SU-DHL-6 (cell line): ENCODE measurements around the gene AFAP1L1.

Experiments
- H2AFZ ChIP-seq: fragments of 200-600 bp; sonication (generic); 2 replicates; pipeline ENCODE4 v1.6.1; 2014; ENCODE audit warnings: low read depth, mild to moderate bottlenecking, moderate library complexity, mixed read lengths, antibody characterized with exemption, low read length; ENCODE audit not compliant: severe bottlenecking
- H3F3A ChIP-seq: fragments of 200-600 bp; shearing (Covaris generic); 2 replicates; pipeline ENCODE4 v1.6.0; 2016; ENCODE audit warnings: antibody characterized with exemption, mild to moderate bottlenecking; ENCODE audit not compliant: insufficient read depth
- H3K27ac ChIP-seq: fragments of 200-600 bp; sonication (generic); 2 replicates; pipeline ENCODE4 v1.5.1; 2016; ENCODE audit warnings: low read depth, mild to moderate bottlenecking, low read length, moderate library complexity, mixed read lengths
- H3K27me3 ChIP-seq: fragments of 200-600 bp; sonication (generic), shearing (Covaris generic); 2 replicates; pipeline ENCODE4 v1.6.0; 2014; ENCODE audit warnings: mild to moderate bottlenecking, low read length
- H3K36me3 ChIP-seq: fragments of 200-600 bp; sonication (generic); 2 replicates; pipeline ENCODE4 v1.6.1; 2014; ENCODE audit warnings: mild to moderate bottlenecking, low read length, mixed read lengths
- H3K4me2 ChIP-seq: fragments of 300-600, 200-600 bp; shearing (Covaris generic), sonication (generic); 2 replicates; pipeline ENCODE4 v1.6.0; 2014; ENCODE audit warnings: low read length, low read depth, mild to moderate bottlenecking; ENCODE audit not compliant: poor library complexity, severe bottlenecking
- H3K4me3 ChIP-seq: fragments of 200-600 bp; sonication (generic); 2 replicates; pipeline ENCODE4 v1.5.1; 2014; ENCODE audit warnings: antibody characterized with exemption, low read length, mild to moderate bottlenecking, mixed read lengths; ENCODE audit not compliant: insufficient read depth, poor library complexity, severe bottlenecking
- H3K79me2 ChIP-seq: fragments of 200-600 bp; sonication (generic); 2 replicates; pipeline ENCODE4 v1.6.1; 2014; ENCODE audit warnings: mild to moderate bottlenecking, low read length, moderate library complexity; ENCODE audit not compliant: insufficient read depth
- H3K9ac ChIP-seq: fragments of 200-600 bp; sonication (generic); 2 replicates; pipeline ENCODE4 v1.7.0; 2014; ENCODE audit warnings: mild to moderate bottlenecking, low read length
- H3K9me2 ChIP-seq: fragments of 200-600 bp; sonication (generic); replicated peaks from 2 replicates; pipeline ENCODE4 v1.6.1; 2014; ENCODE audit warnings: low read length; ENCODE audit not compliant: insufficient read depth
- H3K9me3 ChIP-seq: fragments of 200-600 bp; sonication (generic); 2 replicates; pipeline ENCODE4 v1.6.1; 2014; ENCODE audit warnings: low read length, mixed read lengths; ENCODE audit not compliant: insufficient read depth
- H4K20me1 ChIP-seq: fragments of 200-600 bp; sonication (generic); 2 replicates; pipeline ENCODE4 v1.6.1; 2014; ENCODE audit warnings: low read depth, mild to moderate bottlenecking, antibody characterized with exemption, low read length, moderate library complexity, mixed read lengths
- CTCF ChIP-seq: fragments of 200-600 bp; sonication (generic); IDR thresholded peaks from one replicate; pipeline ENCODE4 v1.5.1; 2017; ENCODE audit warnings: antibody characterized with exemption, mild to moderate bottlenecking, low read length, moderate library complexity; ENCODE audit not compliant: insufficient read depth, poor library complexity, severe bottlenecking
- EZH2phosphoT487 ChIP-seq: fragments of 200-600 bp; sonication (generic), shearing (Covaris generic); conservative IDR thresholded peaks from 2 replicates; pipeline ENCODE4 v1.6.1; 2018; ENCODE audit warnings: mild to moderate bottlenecking, antibody characterized with exemption, low read length, moderate library complexity, mixed read lengths

The AFAP1L1 gene

GRCh38 chr5:149264439-149265067, 7.1 kb upstream of the AFAP1L1 start:
- no peak overlapping the region for H3K27ac ChIP-seq
- no peaks in the 10 kb centered on the region; the same call in 1 of the 2 replicates for H3K9me3 ChIP-seq
- H3K27me3 ChIP-seq = no peaks in the 10 kb centered on the region
- no peaks in the 10 kb centered on the region for H3K79me2 ChIP-seq
- H3K4me2 ChIP-seq = no peak overlapping the region
- H3K9ac ChIP-seq = no peak overlapping the region
- TF ChIP-seq CTCF = peak; percentile 85
- no peak for TF ChIP-seq EZH2phosphoT487
- H3K9me2 ChIP-seq = no peaks in the 10 kb centered on the region
- no peaks in the 10 kb centered on the region for H3F3A ChIP-seq
- H4K20me1 ChIP-seq = no peaks in the 10 kb centered on the region
- H3K4me3 ChIP-seq = no peak overlapping the region
- H2AFZ ChIP-seq = no peak overlapping the region
- no peaks in the 10 kb centered on the region for H3K36me3 ChIP-seq

GRCh38 chr5:149265068-149265465, 6.6 kb upstream of the AFAP1L1 start:
- no peaks in the 10 kb centered on the region for H3K27me3 ChIP-seq
- TF ChIP-seq CTCF (peak; percentile 23), EZH2phosphoT487 (no peak)
- no peaks in the 10 kb centered on the region for H3K36me3 ChIP-seq
- H3K4me3 ChIP-seq = no peak overlapping the region
- no peak overlapping the region for H3K27ac ChIP-seq
- no peaks in the 10 kb centered on the region for H3K79me2 ChIP-seq
- H4K20me1 ChIP-seq = no peaks in the 10 kb centered on the region
- no peak overlapping the region for H3K9ac ChIP-seq
- H3K9me3 ChIP-seq = no peaks in the 10 kb centered on the region; the same call in 1 of the 2 replicates
- no peak overlapping the region for H2AFZ ChIP-seq
- H3K4me2 ChIP-seq = no peak overlapping the region
- no peaks in the 10 kb centered on the region for H3K9me2 ChIP-seq
- H3F3A ChIP-seq = no peaks in the 10 kb centered on the region

GRCh38 chr5:149265597-149265996, 6.1 kb upstream of the AFAP1L1 start:
- no peaks in the 10 kb centered on the region for H3K27me3 ChIP-seq
- H3K36me3 ChIP-seq = no peaks in the 10 kb centered on the region
- no peaks in the 10 kb centered on the region; the same call in 1 of the 2 replicates for H3K9me3 ChIP-seq
- no peak for TF ChIP-seq EZH2phosphoT487
- no peak for TF ChIP-seq CTCF
- H3K9ac ChIP-seq = no peak overlapping the region
- H3K9me2 ChIP-seq = no peaks in the 10 kb centered on the region
- H2AFZ ChIP-seq = no peak overlapping the region
- H3K79me2 ChIP-seq = no peaks in the 10 kb centered on the region
- H4K20me1 ChIP-seq = no peaks in the 10 kb centered on the region
- H3K27ac ChIP-seq = no peak overlapping the region
- H3F3A ChIP-seq = no peaks in the 10 kb centered on the region
- no peak overlapping the region for H3K4me3 ChIP-seq
- no peak overlapping the region for H3K4me2 ChIP-seq
